ENCODE results near the gene SH3GL1.

GRCh38 chr19:4436231-4436630 is 35.9 kb upstream of the SH3GL1 start:
- TF ChIP-seq, protein P1, sequence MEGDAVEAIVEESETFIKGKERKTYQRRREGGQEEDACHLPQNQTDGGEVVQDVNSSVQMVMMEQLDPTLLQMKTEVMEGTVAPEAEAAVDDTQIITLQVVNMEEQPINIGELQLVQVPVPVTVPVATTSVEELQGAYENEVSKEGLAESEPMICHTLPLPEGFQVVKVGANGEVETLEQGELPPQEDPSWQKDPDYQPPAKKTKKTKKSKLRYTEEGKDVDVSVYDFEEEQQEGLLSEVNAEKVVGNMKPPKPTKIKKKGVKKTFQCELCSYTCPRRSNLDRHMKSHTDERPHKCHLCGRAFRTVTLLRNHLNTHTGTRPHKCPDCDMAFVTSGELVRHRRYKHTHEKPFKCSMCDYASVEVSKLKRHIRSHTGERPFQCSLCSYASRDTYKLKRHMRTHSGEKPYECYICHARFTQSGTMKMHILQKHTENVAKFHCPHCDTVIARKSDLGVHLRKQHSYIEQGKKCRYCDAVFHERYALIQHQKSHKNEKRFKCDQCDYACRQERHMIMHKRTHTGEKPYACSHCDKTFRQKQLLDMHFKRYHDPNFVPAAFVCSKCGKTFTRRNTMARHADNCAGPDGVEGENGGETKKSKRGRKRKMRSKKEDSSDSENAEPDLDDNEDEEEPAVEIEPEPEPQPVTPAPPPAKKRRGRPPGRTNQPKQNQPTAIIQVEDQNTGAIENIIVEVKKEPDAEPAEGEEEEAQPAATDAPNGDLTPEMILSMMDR (IDR thresholded peaks at IDR 0.05) = no peak
- no peak for TF ChIP-seq POLR2A (IDR thresholded peaks at IDR 0.05)
- no peak for TF ChIP-seq EP300 (IDR thresholded peaks at IDR 0.05)

Data from sigmoid colon (tissue), 4 donors.